Uterus (tissue), 4 donors: ENCODE measurements around the gene PDZD4. TPM values are rescaled to one million over a fixed set of nuclear protein-coding genes. Genes with fewer than 3 reads are reported as not detected.

Source experiments
- DNase-seq, 2 donors: peaks; one replicate each; pipeline ENCODE4 v3.0.0-alpha.2; 2019 to 2020
- H3K27ac ChIP-seq, 2 donors: fragments of 200-600 bp; sonication (generic); 1 replicate in 1 of 2; 2 replicates in 1 of 2; pipeline ENCODE4 v1.5.1; 2016 to 2018
- H3K27me3 ChIP-seq, 2 donors: fragments of 200-600 bp; sonication (generic); one replicate each; pipeline ENCODE4 v1.5.1; 2018 to 2019; ENCODE audit warnings: control low read depth in 1 of 2
- H3K36me3 ChIP-seq, 2 donors: fragments of 200-600 bp; sonication (generic); one replicate each; pipeline ENCODE4 v1.5.1; 2019; ENCODE audit warnings: control low read depth in 1 of 2
- H3K4me1 ChIP-seq, 2 donors: fragments of 200-600 bp; sonication (generic); one replicate each; pipeline ENCODE4 v1.5.1; 2018 to 2019; ENCODE audit warnings: control low read depth in 1 of 2
- H3K4me3 ChIP-seq, 2 donors: fragments of 200-600 bp; sonication (generic); 1 replicate in 1 of 2; 2 replicates in 1 of 2; pipeline ENCODE4 v1.5.1; 2018 to 2019; ENCODE audit warnings: mild to moderate bottlenecking in 1 of 2
- H3K9me3 ChIP-seq, 2 donors: fragments of 200-600 bp; sonication (generic); one replicate each; pipeline ENCODE4 v1.5.1; 2019; ENCODE audit warnings: control low read depth in 1 of 2
- POLR2A ChIP-seq, 2 donors: fragments of 450-650 bp; IDR thresholded peaks; one replicate each; pipeline ENCODE4 v1.6.1; 2016; ENCODE audit warnings: antibody characterized with exemption in 2 of 2, mild to moderate bottlenecking in 1 of 2, moderate library complexity in 1 of 2
- intact Hi-C: fragments of 100-400 bp; cut with DNase I; formaldehyde crosslinking; loops from one replicate; pipeline ENCODE4 v1.15.1; 2023; ENCODE audit warnings: low total_unique reads
- total RNA-seq, 4 donors: library from RNA; depleted of rRNA in 3 of 4; stranded (reverse); fragments of >200 nt in 3 of 4; gene quantifications; one replicate each; pipeline versions ENCODE4 v1.1.0 to v1.2.4, GENCODE V29; 2014 to 2023
- TF ChIP-seq, protein P1 (sequence below), 4 experiments: fragments of 200-600 bp in 2 of 4; fragments of 450-650 bp in 2 of 4; sonication (generic) in 2 of 4; IDR thresholded peaks; one replicate each; pipeline ENCODE4 v1.5.1; 2016 to 2019; ENCODE audit warnings: antibody characterized with exemption in 4 of 4, mild to moderate bottlenecking in 2 of 4, moderate library complexity in 1 of 4
- donor health status: DM: yes; HTN: yes; CAD: no.

PDZD4 gene
- total RNA-seq, 4 donors from 2014 or later, result 2.6 to 21.3 (median 16.8) TPM

DNA sequence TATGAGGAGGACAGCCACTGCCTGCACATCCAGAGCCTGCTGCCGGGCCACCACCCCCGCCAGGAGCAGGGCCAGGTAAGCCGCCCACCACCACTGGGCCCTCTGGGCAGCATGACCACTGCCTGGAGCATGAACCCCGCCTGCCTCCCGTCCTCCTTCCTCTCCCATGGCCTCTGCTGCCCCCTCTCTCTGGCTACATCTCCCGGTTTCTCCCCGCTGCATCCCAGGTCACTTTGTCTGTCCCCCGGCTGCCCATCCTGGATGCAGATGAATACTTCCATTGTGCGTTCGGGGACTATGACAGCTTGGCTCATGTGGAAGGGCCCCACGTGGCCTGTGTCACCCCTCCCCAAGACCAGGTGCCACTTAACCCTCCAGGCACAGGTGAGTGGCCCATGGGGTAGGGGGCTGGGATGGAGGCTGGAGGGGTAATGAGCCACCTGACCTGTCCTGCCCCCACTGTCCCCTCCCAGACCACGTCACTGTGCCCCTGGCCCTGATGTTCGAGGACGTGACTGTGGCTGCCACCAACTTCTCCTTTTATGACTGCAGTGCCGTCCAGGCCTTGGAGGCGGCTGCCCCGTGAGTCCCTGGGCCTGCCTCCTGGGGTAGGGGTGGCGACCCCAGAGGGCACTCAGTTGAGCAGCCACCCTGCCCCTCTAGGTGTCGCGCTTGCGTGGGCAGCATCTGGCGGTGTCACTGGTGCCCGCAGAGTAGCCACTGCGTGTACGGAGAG is 60.3 kb downstream of the PDZD4 start:
- TF ChIP-seq, protein P1, sequence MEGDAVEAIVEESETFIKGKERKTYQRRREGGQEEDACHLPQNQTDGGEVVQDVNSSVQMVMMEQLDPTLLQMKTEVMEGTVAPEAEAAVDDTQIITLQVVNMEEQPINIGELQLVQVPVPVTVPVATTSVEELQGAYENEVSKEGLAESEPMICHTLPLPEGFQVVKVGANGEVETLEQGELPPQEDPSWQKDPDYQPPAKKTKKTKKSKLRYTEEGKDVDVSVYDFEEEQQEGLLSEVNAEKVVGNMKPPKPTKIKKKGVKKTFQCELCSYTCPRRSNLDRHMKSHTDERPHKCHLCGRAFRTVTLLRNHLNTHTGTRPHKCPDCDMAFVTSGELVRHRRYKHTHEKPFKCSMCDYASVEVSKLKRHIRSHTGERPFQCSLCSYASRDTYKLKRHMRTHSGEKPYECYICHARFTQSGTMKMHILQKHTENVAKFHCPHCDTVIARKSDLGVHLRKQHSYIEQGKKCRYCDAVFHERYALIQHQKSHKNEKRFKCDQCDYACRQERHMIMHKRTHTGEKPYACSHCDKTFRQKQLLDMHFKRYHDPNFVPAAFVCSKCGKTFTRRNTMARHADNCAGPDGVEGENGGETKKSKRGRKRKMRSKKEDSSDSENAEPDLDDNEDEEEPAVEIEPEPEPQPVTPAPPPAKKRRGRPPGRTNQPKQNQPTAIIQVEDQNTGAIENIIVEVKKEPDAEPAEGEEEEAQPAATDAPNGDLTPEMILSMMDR (IDR thresholded peaks at IDR 0.05), result no peak
- no peak for TF ChIP-seq POLR2A (IDR thresholded peaks at IDR 0.05)
- Histone ChIP-seq H3K27me3 (no peaks in the 10 kb centered on the region), H3K27ac (no peak overlapping the region), H3K36me3 (no peaks in the 10 kb centered on the region), H3K9me3 (no peaks in the 10 kb centered on the region), H3K4me3 (no peak overlapping the region), H3K4me1 (no peaks in the 10 kb centered on the region)
- DNase-seq, result no peak
- intact Hi-C loops, result loop anchor here (2.0 kb wide), 1 partner anchor 69 kb away; no protein-coding TSS in a partner anchor

DNA sequence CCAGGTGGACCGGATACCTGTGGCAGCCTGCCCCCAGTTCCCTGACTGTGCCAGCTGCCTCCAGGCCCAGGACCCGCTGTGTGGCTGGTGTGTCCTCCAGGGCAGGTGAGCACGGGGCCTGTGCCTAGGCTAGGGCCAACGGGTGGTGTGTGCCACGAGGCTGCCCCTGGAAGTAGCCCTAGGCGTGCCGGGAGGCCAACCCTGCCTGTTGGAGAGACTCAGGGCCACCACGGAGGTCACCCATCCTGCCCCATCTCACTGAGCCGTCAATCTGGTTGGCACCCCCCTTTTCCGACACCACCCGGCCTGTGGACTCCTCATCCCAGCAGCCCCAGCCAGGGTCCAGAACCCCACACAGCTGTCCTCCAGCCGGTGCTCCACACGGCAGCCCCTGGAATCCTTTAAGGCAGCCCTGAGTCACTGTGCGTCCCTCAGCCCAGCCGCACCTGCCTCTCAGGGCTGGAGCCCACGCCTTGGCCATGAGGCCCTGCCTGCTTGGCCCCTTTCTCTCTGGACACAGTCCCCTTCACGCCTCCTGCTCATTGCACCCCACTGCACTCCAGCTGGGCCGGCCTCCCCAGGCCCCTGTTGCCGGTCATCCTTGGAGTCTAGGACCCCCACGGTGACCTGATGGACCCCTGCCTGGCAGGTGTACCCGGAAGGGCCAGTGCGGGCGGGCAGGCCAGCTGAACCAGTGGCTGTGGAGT is 61.0 kb downstream of the PDZD4 start:
- DNase-seq, result no peak
- H3K27ac ChIP-seq, result no peak overlapping the region
- H3K4me3 ChIP-seq, result no peak overlapping the region
- intact Hi-C loops, result loop anchor here (2.0 kb wide), 1 partner anchor 69 kb away; no protein-coding TSS in a partner anchor
- H3K36me3 ChIP-seq, result no peaks in the 10 kb centered on the region
- no peaks in the 10 kb centered on the region for H3K27me3 ChIP-seq
- H3K4me1 ChIP-seq, result no peaks in the 10 kb centered on the region
- H3K9me3 ChIP-seq, result no peaks in the 10 kb centered on the region
- TF ChIP-seq POLR2A (IDR thresholded peaks at IDR 0.05), result no peak
- TF ChIP-seq, protein P1 (IDR thresholded peaks at IDR 0.05), result no peak

DNA sequence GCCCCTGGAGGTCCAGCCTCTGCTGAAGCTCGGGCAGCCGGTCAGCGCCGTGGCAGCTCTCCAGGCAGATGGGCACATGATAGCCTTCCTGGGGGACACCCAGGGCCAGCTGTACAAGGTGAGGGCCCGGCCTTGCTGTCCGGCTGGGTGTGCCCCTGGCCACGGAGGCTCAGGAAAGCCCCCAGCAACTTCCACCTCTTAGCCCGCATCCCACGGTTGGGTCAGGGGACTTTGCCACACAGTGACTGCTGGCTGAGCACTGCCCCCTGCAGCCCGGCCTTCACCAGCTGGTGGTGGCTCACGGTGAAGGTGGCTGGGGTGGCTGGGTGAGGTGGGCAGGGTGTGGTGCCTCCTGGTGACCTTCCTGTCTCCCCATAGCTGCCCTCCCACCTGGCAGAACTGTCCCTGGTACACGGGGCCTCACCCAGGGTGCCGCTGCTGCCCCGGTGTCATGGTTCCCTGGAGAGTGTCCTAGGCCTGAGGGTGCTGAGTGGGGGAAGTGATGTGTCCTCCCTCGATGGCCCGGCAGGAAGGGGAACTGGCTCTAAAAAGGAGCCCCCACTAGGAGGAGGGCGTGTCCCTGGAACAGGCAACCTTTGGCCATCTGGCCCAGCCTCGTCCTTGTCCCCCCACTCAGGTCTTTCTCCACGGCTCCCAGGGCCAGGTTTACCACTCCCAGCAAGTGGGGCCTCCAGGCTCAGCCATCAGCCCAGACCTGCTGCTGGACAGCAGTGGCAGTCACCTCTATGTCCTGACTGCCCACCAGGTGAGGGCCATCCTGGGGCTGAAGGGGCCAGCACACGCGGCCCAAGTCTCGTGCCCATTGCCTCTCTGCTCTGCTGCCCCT is 61.8 kb downstream of the PDZD4 start:
- H3K27me3 ChIP-seq, result no peaks in the 10 kb centered on the region
- no peak for TF ChIP-seq POLR2A (IDR thresholded peaks at IDR 0.05)
- TF ChIP-seq, protein P1 (IDR thresholded peaks at IDR 0.05), result no peak
- no peak overlapping the region for H3K27ac ChIP-seq
- no peak for DNase-seq
- intact Hi-C loops, result loop anchor here (2.0 kb wide), 1 partner anchor 70 kb away; no protein-coding TSS in a partner anchor
- H3K4me1 ChIP-seq, result no peaks in the 10 kb centered on the region
- no peaks in the 10 kb centered on the region for H3K36me3 ChIP-seq
- H3K9me3 ChIP-seq, result no peaks in the 10 kb centered on the region
- no peak overlapping the region for H3K4me3 ChIP-seq

DNA sequence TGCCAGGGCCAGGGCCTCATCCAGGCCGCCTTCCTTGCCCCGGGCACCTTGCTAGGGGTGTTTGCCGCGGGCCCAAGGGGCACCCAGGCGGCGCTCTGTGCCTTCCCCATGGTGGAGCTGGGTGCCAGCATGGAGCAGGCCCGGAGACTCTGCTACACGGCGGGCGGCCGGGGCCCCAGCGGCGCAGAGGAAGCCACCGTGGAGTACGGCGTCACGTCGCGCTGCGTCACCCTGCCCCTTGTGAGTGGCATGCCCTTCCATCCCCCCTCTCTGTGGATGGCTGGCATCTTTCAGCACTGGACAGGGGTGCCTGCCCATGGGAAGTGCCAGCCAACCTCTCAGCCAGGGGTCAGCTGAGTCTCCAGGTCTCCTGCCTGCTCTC is 62.7 kb downstream of the PDZD4 start:
- Histone ChIP-seq H3K27ac (no peak overlapping the region), H3K4me3 (no peak overlapping the region), H3K27me3 (no peaks in the 10 kb centered on the region), H3K4me1 (no peaks in the 10 kb centered on the region), H3K9me3 (no peaks in the 10 kb centered on the region), H3K36me3 (no peaks in the 10 kb centered on the region)
- DNase-seq, result no peak
- TF ChIP-seq, protein P1 (IDR thresholded peaks at IDR 0.05), result no peak
- no peak for TF ChIP-seq POLR2A (IDR thresholded peaks at IDR 0.05)
- intact Hi-C loops, result loop anchor here (2.0 kb wide), 1 partner anchor 71 kb away; no protein-coding TSS in a partner anchor
